DMS153 treated with DMSO at 0.1 percent for 48 hours (cell line): ENCODE data around the gene OGFR.
"Not testable (repeated sequence)": the region's sequence is repeated elsewhere in the genome, so short reads cannot be mapped to it uniquely, and the experiment has no call there.

Experiments used
- DNase-seq: peaks from one replicate; lab custom pipeline; 2025; ENCODE audit not compliant: unreplicated experiment; lab: John Stamatoyannopoulos, UW

Gene OGFR

GRCh38 chr20:62836967-62837490, 32.4 kb downstream of the OGFR start:
- no peak for DNase-seq

- DNase-seq: no peak
These were observed 33.1 kb downstream of the OGFR start for GRCh38 chr20:62837790-62838127.

GRCh38 chr20:62838128-62838891, 33.7 kb downstream of the OGFR start:
- DNase-seq: peak; percentile 71

- DNase-seq: no peak
These were observed 34.6 kb downstream of the OGFR start for GRCh38 chr20:62839261-62839660.

GRCh38 chr20:62839816-62840215, 35.2 kb downstream of the OGFR start:
- DNase-seq: no peak

GRCh38 chr20:62840244-62841197, 35.9 kb downstream of the OGFR start:
- DNase-seq: no peak

- no peak for DNase-seq
These were observed 37.1 kb downstream of the OGFR start for GRCh38 chr20:62841705-62842212.

- DNase-seq: no peak
These were observed 39.0 kb downstream of the OGFR start for GRCh38 chr20:62843656-62844055.

GRCh38 chr20:62844182-62844581, 39.5 kb downstream of the OGFR start:
- no peak for DNase-seq

GRCh38 chr20:62845416-62846160, 41.0 kb downstream of the OGFR start:
- DNase-seq: no peak

GRCh38 chr20:62846166-62846890, 41.7 kb downstream of the OGFR start:
- no peak for DNase-seq

GRCh38 chr20:62848917-62849316, 44.3 kb downstream of the OGFR start:
- not testable (repeated sequence) for DNase-seq

GRCh38 chr20:62849431-62849830, 44.8 kb downstream of the OGFR start:
- DNase-seq: no peak

- no peak for DNase-seq
These were observed 45.8 kb downstream of the OGFR start for GRCh38 chr20:62850333-62850974.

GRCh38 chr20:62852196-62852595, 47.6 kb downstream of the OGFR start:
- DNase-seq: no peak

- no peak for DNase-seq
These were observed 48.2 kb downstream of the OGFR start for GRCh38 chr20:62852841-62853240.

GRCh38 chr20:62853304-62853703, 48.7 kb downstream of the OGFR start:
- not testable (repeated sequence) for DNase-seq

- no peak for DNase-seq
These were observed 49.5 kb downstream of the OGFR start for GRCh38 chr20:62854121-62854520.

- no peak for DNase-seq
These were observed 50.5 kb downstream of the OGFR start for GRCh38 chr20:62855120-62855519.
